Neutrophil (primary cell): ENCODE measurements around the gene HOXD12.

Experiments used
- H3K27ac ChIP-seq: fragments of 200-600 bp; sonication (generic); 2 replicates; pipeline ENCODE4 v1.5.1; 2016; ENCODE audit warnings: mild to moderate bottlenecking, moderate library complexity
- H3K27me3 ChIP-seq: fragments of 200-600 bp; sonication (generic); 2 replicates; pipeline ENCODE4 v1.6.0; 2016; ENCODE audit warnings: mild to moderate bottlenecking
- H3K36me3 ChIP-seq: fragments of 200-600 bp; sonication (generic); 2 replicates; pipeline ENCODE4 v1.5.1; 2017
- H3K4me1 ChIP-seq, 2 experiments: fragments of 200-600 bp in 1 of 2; sonication (generic) in 1 of 2; 1 replicate in 1 of 2; 2 replicates in 1 of 2; pipeline versions ENCODE4 v1.5.1 to v1.6.1; 2013 to 2016; ENCODE audit warnings: low read depth in 1 of 2, low read length in 1 of 2, mild to moderate bottlenecking in 1 of 2, moderate library complexity in 1 of 2; ENCODE audit not compliant: control insufficient read depth in 1 of 2, insufficient read depth in 1 of 2
- H3K4me3 ChIP-seq, 2 experiments: fragments of 200-600 bp in 1 of 2; sonication (generic) in 1 of 2; 1 replicate in 1 of 2; 2 replicates in 1 of 2; pipeline ENCODE4 v1.5.1; 2013 to 2016; ENCODE audit warnings: low read depth in 1 of 2, low read length in 1 of 2, mild to moderate bottlenecking in 1 of 2, moderate library complexity in 1 of 2
- H3K9me3 ChIP-seq: fragments of 200-600 bp; sonication (generic); 2 replicates; pipeline ENCODE4 v1.5.1; 2016
- TF ChIP-seq, protein P1 (sequence below): fragments of 200-600 bp; sonication (generic); IDR thresholded peaks from 2 replicates; pipeline ENCODE4 v1.5.1; 2016; ENCODE audit warnings: antibody characterized with exemption

HOXD12 gene

DNA sequence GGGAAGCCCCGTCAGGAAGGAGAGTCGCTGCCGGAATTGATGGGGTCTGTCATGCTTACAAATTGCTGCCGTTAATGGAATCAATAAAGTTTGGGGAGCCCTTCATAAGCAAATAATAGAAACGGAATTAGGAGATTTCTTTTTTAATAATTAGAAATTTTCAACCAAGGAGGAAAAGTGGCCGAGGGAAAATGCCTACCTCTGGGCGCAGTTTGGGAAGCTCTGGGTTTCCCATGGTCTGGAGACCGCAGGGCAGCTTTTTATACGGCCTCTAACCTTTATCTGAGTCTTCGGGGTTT is 17.1 kb upstream of the HOXD12 start:
- Histone ChIP-seq H3K36me3 (no peaks in the 10 kb centered on the region), H3K4me3 (peak overlapping the region; percentile 5 to 23), H3K4me1 (peaks cover 73 to 76% of the 10 kb centered on the region in 2 experiments), H3K9me3 (peaks cover 9% of the 10 kb centered on the region), H3K27ac (no peak overlapping the region), H3K27me3 (peaks cover 100% of the 10 kb centered on the region)
- TF ChIP-seq, protein P1, sequence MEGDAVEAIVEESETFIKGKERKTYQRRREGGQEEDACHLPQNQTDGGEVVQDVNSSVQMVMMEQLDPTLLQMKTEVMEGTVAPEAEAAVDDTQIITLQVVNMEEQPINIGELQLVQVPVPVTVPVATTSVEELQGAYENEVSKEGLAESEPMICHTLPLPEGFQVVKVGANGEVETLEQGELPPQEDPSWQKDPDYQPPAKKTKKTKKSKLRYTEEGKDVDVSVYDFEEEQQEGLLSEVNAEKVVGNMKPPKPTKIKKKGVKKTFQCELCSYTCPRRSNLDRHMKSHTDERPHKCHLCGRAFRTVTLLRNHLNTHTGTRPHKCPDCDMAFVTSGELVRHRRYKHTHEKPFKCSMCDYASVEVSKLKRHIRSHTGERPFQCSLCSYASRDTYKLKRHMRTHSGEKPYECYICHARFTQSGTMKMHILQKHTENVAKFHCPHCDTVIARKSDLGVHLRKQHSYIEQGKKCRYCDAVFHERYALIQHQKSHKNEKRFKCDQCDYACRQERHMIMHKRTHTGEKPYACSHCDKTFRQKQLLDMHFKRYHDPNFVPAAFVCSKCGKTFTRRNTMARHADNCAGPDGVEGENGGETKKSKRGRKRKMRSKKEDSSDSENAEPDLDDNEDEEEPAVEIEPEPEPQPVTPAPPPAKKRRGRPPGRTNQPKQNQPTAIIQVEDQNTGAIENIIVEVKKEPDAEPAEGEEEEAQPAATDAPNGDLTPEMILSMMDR = no peak

GRCh38 chr2:176082824-176083751 is 16.5 kb upstream of the HOXD12 start:
- H3K27me3 ChIP-seq = peaks cover 100% of the 10 kb centered on the region
- H3K9me3 ChIP-seq = peaks cover 9% of the 10 kb centered on the region
- H3K27ac ChIP-seq = no peak overlapping the region
- H3K36me3 ChIP-seq = no peaks in the 10 kb centered on the region
- peaks cover 78 to 81% of the 10 kb centered on the region in 2 experiments for H3K4me1 ChIP-seq
- peak overlapping the region in 1 of 2 experiments; percentile 8 for H3K4me3 ChIP-seq
- TF ChIP-seq, protein P1 = no peak

- Histone ChIP-seq H3K4me3 (peak within 1 kb of the TSS; percentile 17 to 20), H3K27me3 (peaks cover 100% of the 10 kb centered on the region), H3K36me3 (no peaks in the 10 kb centered on the region), H3K9me3 (peaks cover 9% of the 10 kb centered on the region), H3K27ac (no peak within 1 kb of the TSS), H3K4me1 (peaks cover 78 to 81% of the 10 kb centered on the region in 2 experiments)
- TF ChIP-seq, protein P1 = no peak
Measured at GRCh38 chr2:176083796-176084261, 15.8 kb upstream of the HOXD12 start, which contains the start of gene EVX2. TSS of gene EVX2 (minus strand) at chr2:176083962. CDS start at chr2:176083776, 186 bp downstream.

- Histone ChIP-seq H3K27me3 (peaks cover 100% of the 10 kb centered on the region), H3K4me1 (peaks cover 70 to 72% of the 10 kb centered on the region in 2 experiments), H3K36me3 (no peaks in the 10 kb centered on the region), H3K27ac (no peak overlapping the region), H3K4me3 (peak overlapping the region; percentile 17 to 20), H3K9me3 (peaks cover 9% of the 10 kb centered on the region)
- TF ChIP-seq, protein P1 = no peak
Measured at GRCh38 chr2:176084611-176085119, 14.9 kb upstream of the HOXD12 start.

DNA sequence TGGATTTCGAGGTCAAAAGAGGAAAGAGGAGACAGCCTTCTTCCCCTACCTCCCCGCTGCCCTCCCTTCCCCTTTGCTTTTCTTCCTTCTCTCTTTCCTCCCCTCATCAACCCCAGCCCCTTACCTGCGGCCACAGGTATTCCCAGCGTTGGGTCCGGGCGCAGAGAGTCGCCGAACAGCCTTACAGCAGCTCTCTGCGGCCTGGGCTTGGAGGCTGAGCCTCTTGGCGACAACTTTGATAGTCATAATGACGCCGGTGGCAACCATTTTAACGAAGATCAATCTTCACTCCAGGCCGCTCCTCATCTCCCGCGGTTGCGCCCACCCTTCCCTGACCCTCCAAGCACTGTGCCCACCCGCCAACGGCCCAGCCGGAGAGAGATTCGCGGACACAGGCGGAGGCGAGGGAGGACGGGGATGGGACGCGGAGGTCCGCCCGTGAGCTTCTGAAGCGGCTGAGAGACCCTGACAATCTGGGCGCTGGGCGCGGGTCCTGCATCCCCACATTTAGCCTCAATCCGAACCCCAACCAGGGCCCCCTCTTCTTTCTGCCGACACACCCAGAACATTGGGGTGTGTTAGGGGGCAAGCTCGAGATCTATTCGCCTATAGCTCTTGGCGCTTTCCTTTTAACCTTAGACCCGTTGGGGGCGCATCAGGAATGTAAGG is 14.3 kb upstream of the HOXD12 start:
- Histone ChIP-seq H3K27ac (no peak overlapping the region), H3K9me3 (peaks cover 9% of the 10 kb centered on the region), H3K27me3 (peaks cover 100% of the 10 kb centered on the region), H3K4me1 (peaks cover 67 to 69% of the 10 kb centered on the region in 2 experiments), H3K36me3 (no peaks in the 10 kb centered on the region), H3K4me3 (peak overlapping the region; percentile 17 to 39)
- TF ChIP-seq, protein P1 = no peak
